D721Med (cell line): Measurements from ENCODE around the gene NNT.

Source experiments
- DNase-seq: peaks from one replicate; pipeline ENCODE4 v3.0.0; 2011; ENCODE audit warnings: low spot score; ENCODE audit not compliant: insufficient read length
- FAIRE-seq: peaks from 2 replicates; lab custom pipeline; 2011; peaks lifted over from hg19 to GRCh38; lab: Jason Lieb, UNC
- CTCF ChIP-seq: IDR thresholded peaks from 2 replicates; pipeline ENCODE4 v1.5.1; 2012; ENCODE audit warnings: mild to moderate bottlenecking, control low read depth; ENCODE audit not compliant: insufficient read depth; ENCODE audit errors: missing control alignments

NNT gene

GRCh38 chr5:43676083-43676840 lies 73.3 kb downstream of the NNT start:
- no peak for FAIRE-seq
- no peak for TF ChIP-seq CTCF
- no peak for DNase-seq

GRCh38 chr5:43677253-43677652 lies 74.3 kb downstream of the NNT start:
- no peak for FAIRE-seq
- DNase-seq, result no peak
- TF ChIP-seq CTCF, result no peak

- FAIRE-seq (no peak), DNase-seq (no peak)
- TF ChIP-seq CTCF, result no peak
Measured at GRCh38 chr5:43679214-43679613, 76.2 kb downstream of the NNT start.

- FAIRE-seq, result no peak
- no peak for TF ChIP-seq CTCF
- DNase-seq, result no peak
Measured at GRCh38 chr5:43680286-43680685, 77.3 kb downstream of the NNT start.

GRCh38 chr5:43683884-43684471 lies 81.0 kb downstream of the NNT start:
- no peak for FAIRE-seq
- DNase-seq, result no peak
- no peak for TF ChIP-seq CTCF

- DNase-seq (no peak), FAIRE-seq (no peak)
- TF ChIP-seq CTCF, result no peak
Measured at GRCh38 chr5:43685252-43685950, 82.4 kb downstream of the NNT start.

DNA sequence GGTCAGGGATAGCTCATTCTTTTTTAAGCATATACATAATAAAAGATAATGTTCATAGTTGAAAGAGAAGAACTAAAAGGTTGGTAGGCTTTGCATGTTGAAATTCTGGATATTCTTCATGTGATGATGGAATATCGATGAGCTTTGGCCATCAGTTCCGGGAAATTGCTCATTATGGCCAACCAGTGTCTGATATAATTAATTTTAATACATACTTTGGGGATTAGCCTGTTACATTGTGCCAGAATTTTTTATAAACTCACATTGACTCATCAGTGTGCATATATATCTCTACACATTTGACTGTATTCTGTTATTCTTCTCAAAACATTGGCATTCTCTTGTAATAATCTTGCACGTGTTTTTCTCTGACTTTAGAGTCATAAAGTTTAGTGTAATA lies 84.3 kb downstream of the NNT start:
- no peak for TF ChIP-seq CTCF
- DNase-seq (no peak), FAIRE-seq (no peak)
